ENCODE results near the gene IPO4. TPM values are rescaled to one million over a fixed set of nuclear protein-coding genes. Genes with fewer than 3 reads are reported as not detected.

The IPO4 gene
- total RNA-seq, 2 donors from 2014 or later = 46.6 to 47.3 TPM

Other genes starting within 250 kb of the IPO4 start
- 10 to 100 TPM in 1 of 2 donors, 1 to 10 TPM in 1; 7.6 to 13.4 TPM for gene DHRS4, start 235.0 kb downstream of the IPO4 start, total RNA-seq
- 1 to 10 TPM; 9.9 to 10.0 TPM for gene DHRS4L2, start 199.9 kb downstream of the IPO4 start, total RNA-seq
- gene CARMIL3, start 136.8 kb downstream of the IPO4 start, total RNA-seq = under 1 TPM in 1 of 2 donors, not detected in 1; 0.31 TPM
- gene CPNE6, start 117.3 kb downstream of the IPO4 start, total RNA-seq = not detected
- gene PCK2, start 94.5 kb downstream of the IPO4 start, total RNA-seq = 10 to 100 TPM; 14.2 to 15.5 TPM
- gene DCAF11, start 74.0 kb downstream of the IPO4 start, total RNA-seq = 10 to 100 TPM; 75.5 to 86.1 TPM
- gene NRL, start 73.9 kb downstream of the IPO4 start, total RNA-seq = 1 to 10 TPM; 2.2 to 3.2 TPM
- 1 to 10 TPM; 1.4 to 1.9 TPM for gene FITM1, start 58.2 kb downstream of the IPO4 start, total RNA-seq
- 100 to 1,000 TPM; 235 to 257 TPM for gene PSME1, start 52.6 kb downstream of the IPO4 start, total RNA-seq
- 1 to 10 TPM; 8.3 to 9.7 TPM for gene EMC9, start 47.2 kb downstream of the IPO4 start, total RNA-seq
- gene PSME2, start 42.2 kb downstream of the IPO4 start, total RNA-seq = 100 to 1,000 TPM; 134 to 141 TPM
- 10 to 100 TPM; 85.8 to 98.3 TPM for gene RNF31, start 41.3 kb downstream of the IPO4 start, total RNA-seq
- gene IRF9, start 27.6 kb downstream of the IPO4 start, total RNA-seq = 100 to 1,000 TPM; 172 to 230 TPM
- 10 to 100 TPM; 66.3 to 94.8 TPM for gene REC8, start 16.7 kb downstream of the IPO4 start, total RNA-seq
- gene TM9SF1, start 6.6 kb upstream of the IPO4 start, total RNA-seq = 10 to 100 TPM; 22.3 to 22.6 TPM
- under 1 TPM; 0.27 to 0.55 TPM for gene TSSK4, start 16.9 kb upstream of the IPO4 start, total RNA-seq
- gene CHMP4A, start 24.7 kb upstream of the IPO4 start, total RNA-seq = 10 to 100 TPM; 69.9 to 77.2 TPM
- 1 to 10 TPM; 4.0 to 5.9 TPM for gene MDP1, start 27.2 kb upstream of the IPO4 start, total RNA-seq
- 10 to 100 TPM; 90.0 to 99.5 TPM for gene NEDD8, start 43.6 kb upstream of the IPO4 start, total RNA-seq
- 10 to 100 TPM; 37.0 to 44.0 TPM for gene GMPR2, start 44.1 kb upstream of the IPO4 start, total RNA-seq
- 100 to 1,000 TPM; 106 to 107 TPM for gene TINF2, start 53.8 kb upstream of the IPO4 start, total RNA-seq
- gene TGM1, start 74.4 kb upstream of the IPO4 start, total RNA-seq = 1 to 10 TPM; 3.4 to 4.3 TPM
- 10 to 100 TPM; 54.4 to 72.1 TPM for gene RABGGTA, start 82.8 kb upstream of the IPO4 start, total RNA-seq
- 10 to 100 TPM; 24.0 to 27.0 TPM for gene DHRS1, start 111.0 kb upstream of the IPO4 start, total RNA-seq
- 10 to 100 TPM; 25.7 to 27.7 TPM for gene NOP9, start 111.0 kb upstream of the IPO4 start, total RNA-seq
- 10 to 100 TPM; 14.5 to 16.8 TPM for gene CIDEB, start 119.2 kb upstream of the IPO4 start, total RNA-seq
- gene LTB4R2, start 121.3 kb upstream of the IPO4 start, total RNA-seq = 10 to 100 TPM; 17.3 to 23.3 TPM
- 10 to 100 TPM; 21.5 to 23.1 TPM for gene LTB4R, start 122.7 kb upstream of the IPO4 start, total RNA-seq
- gene ADCY4, start 146.3 kb upstream of the IPO4 start, total RNA-seq = 1 to 10 TPM; 5.4 to 7.9 TPM
- gene RIPK3, start 151.2 kb upstream of the IPO4 start, total RNA-seq = 10 to 100 TPM; 22.7 to 26.1 TPM
- gene NFATC4, start 179.4 kb upstream of the IPO4 start, total RNA-seq = not detected
- under 1 TPM in 1 of 2 donors, not detected in 1; 0.22 TPM for gene NYNRIN, start 210.2 kb upstream of the IPO4 start, total RNA-seq
- 1 to 10 TPM; 4.2 to 6.0 TPM for gene CBLN3, start 240.9 kb upstream of the IPO4 start, total RNA-seq
- gene KHNYN, start 241.1 kb upstream of the IPO4 start, total RNA-seq = 100 to 1,000 TPM; 118 to 128 TPM